OCI-LY1 (cell line): ENCODE measurements around the gene HDHD3.
"Not testable (repeated sequence)": the region's sequence is repeated elsewhere in the genome, so short reads cannot be mapped to it uniquely, and the experiment has no call there.

Source experiments
- H2AFZ ChIP-seq: fragments of 200-600 bp; sonication (generic), shearing (Covaris generic); 2 replicates; pipeline ENCODE4 v1.6.0; 2014; ENCODE audit warnings: antibody characterized with exemption, mild to moderate bottlenecking, low read length
- H3F3A ChIP-seq: fragments of 200-600 bp; sonication (generic), shearing (Covaris generic); 2 replicates; pipeline ENCODE4 v1.6.0; 2014; ENCODE audit warnings: mild to moderate bottlenecking, antibody characterized with exemption, low read length, moderate library complexity; ENCODE audit not compliant: insufficient read depth
- H3K27ac ChIP-seq: fragments of 200-600 bp; sonication (generic); 2 replicates; pipeline ENCODE4 v1.5.1; 2014; ENCODE audit warnings: low read length, mixed run types, mild to moderate bottlenecking, low read depth; ENCODE audit not compliant: poor library complexity, severe bottlenecking
- H3K27me3 ChIP-seq: fragments of 200-600 bp; sonication (generic); 2 replicates; pipeline ENCODE4 v1.6.0; 2014; ENCODE audit warnings: antibody characterized with exemption, mild to moderate bottlenecking, low read length, moderate library complexity; ENCODE audit not compliant: insufficient read depth
- H3K36me3 ChIP-seq: fragments of 200-600 bp; sonication (generic); 2 replicates; pipeline ENCODE4 v1.6.1; 2014; ENCODE audit warnings: mild to moderate bottlenecking, antibody characterized with exemption, low read length, moderate library complexity, mixed read lengths; ENCODE audit not compliant: insufficient read depth
- H3K4me1 ChIP-seq: fragments of 200-600 bp; sonication (generic); 2 replicates; pipeline ENCODE4 v1.5.1; 2014; ENCODE audit warnings: mild to moderate bottlenecking, low read length, moderate library complexity; ENCODE audit not compliant: insufficient read depth, severe bottlenecking
- H3K4me2 ChIP-seq: fragments of 200-600 bp; sonication (generic), shearing (Covaris generic); 2 replicates; pipeline ENCODE4 v1.6.1; 2014; ENCODE audit warnings: low read length
- H3K4me3 ChIP-seq: fragments of 200-600 bp; sonication (generic); 2 replicates; pipeline ENCODE4 v1.5.1; 2014; ENCODE audit warnings: low read length, low read depth, mild to moderate bottlenecking, mixed read lengths; ENCODE audit not compliant: poor library complexity, severe bottlenecking
- H3K79me2 ChIP-seq: fragments of 200-600 bp; shearing (Covaris generic); 2 replicates; pipeline ENCODE4 v1.6.1; 2016; ENCODE audit warnings: mixed run types, low read length, mixed read lengths; ENCODE audit not compliant: insufficient read depth
- H3K9ac ChIP-seq: fragments of 200-600 bp; sonication (generic), shearing (Covaris generic); 2 replicates; pipeline ENCODE4 v1.6.1; 2014; ENCODE audit warnings: mild to moderate bottlenecking, low read length, mixed read lengths
- H3K9me2 ChIP-seq: fragments of 200-600 bp; sonication (generic), shearing (Covaris generic); 2 replicates; pipeline ENCODE4 v1.6.1; 2014; ENCODE audit warnings: low read depth, mild to moderate bottlenecking, low read length, mixed read lengths
- H3K9me3 ChIP-seq: fragments of 200-600 bp; shearing (Covaris generic); 2 replicates; pipeline ENCODE4 v1.6.1; 2014; ENCODE audit warnings: low read length, mixed read lengths
- H4K20me1 ChIP-seq: fragments of 200-600 bp; sonication (generic), shearing (Covaris generic); 2 replicates; pipeline ENCODE4 v1.6.0; 2016; ENCODE audit warnings: mild to moderate bottlenecking, low read length; ENCODE audit not compliant: insufficient read depth
- CTCF ChIP-seq: fragments of 200-600 bp; sonication (generic), shearing (Covaris generic); IDR thresholded peaks from 2 replicates; pipeline ENCODE4 v1.5.1; 2017; ENCODE audit warnings: mild to moderate bottlenecking, antibody characterized with exemption, low read length, moderate library complexity, mixed read lengths
- EZH2 ChIP-seq: fragments of 200-600 bp; sonication (generic), shearing (Covaris generic); IDR thresholded peaks from 2 replicates; pipeline ENCODE4 v1.8.0; 2017; ENCODE audit warnings: borderline replicate concordance, mixed run types, mild to moderate bottlenecking, antibody characterized with exemption, low read length, moderate library complexity, mixed read lengths

HDHD3 gene

GRCh38 chr9:113380869-113381378, 4.1 kb upstream of the HDHD3 start:
- peaks cover 19% of the 10 kb centered on the region for H3K4me1 ChIP-seq
- H4K20me1 ChIP-seq: no peaks in the 10 kb centered on the region
- no peaks in the 10 kb centered on the region for H3K36me3 ChIP-seq
- no peaks in the 10 kb centered on the region for H3K9me3 ChIP-seq
- H3K79me2 ChIP-seq: no peaks in the 10 kb centered on the region
- no peak overlapping the region for H3K4me3 ChIP-seq
- TF ChIP-seq EZH2: no peak
- TF ChIP-seq CTCF: no peak
- H3F3A ChIP-seq: no peaks in the 10 kb centered on the region
- no peak overlapping the region for H3K9ac ChIP-seq
- H3K27ac ChIP-seq: peak overlapping the region; percentile 24
- H3K9me2 ChIP-seq: no peaks in the 10 kb centered on the region
- peak overlapping the region; percentile 4; the same call in 1 of the 2 replicates for H2AFZ ChIP-seq
- H3K27me3 ChIP-seq: no peaks in the 10 kb centered on the region
- no peak overlapping the region; the same call in 1 of the 2 replicates for H3K4me2 ChIP-seq

DNA sequence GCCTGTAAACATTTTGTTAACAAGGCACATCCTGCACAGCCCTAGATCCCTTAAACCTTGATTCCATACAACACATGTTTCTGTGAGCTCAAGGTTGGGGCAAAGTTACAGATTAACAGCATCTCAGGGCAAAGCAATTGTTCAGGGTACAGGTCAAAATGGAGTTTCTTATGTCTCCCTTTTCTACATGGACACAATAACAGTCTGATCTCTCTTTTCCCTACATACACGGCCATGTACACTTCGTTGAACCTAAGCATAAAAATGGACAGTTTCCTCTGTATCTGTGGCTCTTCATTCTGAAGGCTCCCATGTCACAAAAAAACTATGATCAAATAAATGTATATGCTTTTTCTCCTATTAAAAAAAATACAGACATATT, 3.0 kb upstream of the HDHD3 start:
- not testable (repeated sequence) for H4K20me1 ChIP-seq, H3K4me2 ChIP-seq, H3K9me2 ChIP-seq, H3F3A ChIP-seq, H3K36me3 ChIP-seq, H2AFZ ChIP-seq, H3K79me2 ChIP-seq, H3K9ac ChIP-seq, H3K4me3 ChIP-seq, H3K27me3 ChIP-seq, H3K9me3 ChIP-seq
- H3K27ac ChIP-seq: peak overlapping the region; percentile 17
- H3K4me1 ChIP-seq: peaks cover 26% of the 10 kb centered on the region

- H3K4me1 ChIP-seq: peaks cover 26% of the 10 kb centered on the region
- not testable (repeated sequence) for H3K9me3 ChIP-seq, H3K79me2 ChIP-seq, H3K27ac ChIP-seq, H4K20me1 ChIP-seq, H3F3A ChIP-seq, H3K36me3 ChIP-seq, H3K27me3 ChIP-seq, H2AFZ ChIP-seq, H3K4me2 ChIP-seq, H3K9me2 ChIP-seq, H3K9ac ChIP-seq, H3K4me3 ChIP-seq
Measured at GRCh38 chr9:113379094-113379828, 2.5 kb upstream of the HDHD3 start.

DNA sequence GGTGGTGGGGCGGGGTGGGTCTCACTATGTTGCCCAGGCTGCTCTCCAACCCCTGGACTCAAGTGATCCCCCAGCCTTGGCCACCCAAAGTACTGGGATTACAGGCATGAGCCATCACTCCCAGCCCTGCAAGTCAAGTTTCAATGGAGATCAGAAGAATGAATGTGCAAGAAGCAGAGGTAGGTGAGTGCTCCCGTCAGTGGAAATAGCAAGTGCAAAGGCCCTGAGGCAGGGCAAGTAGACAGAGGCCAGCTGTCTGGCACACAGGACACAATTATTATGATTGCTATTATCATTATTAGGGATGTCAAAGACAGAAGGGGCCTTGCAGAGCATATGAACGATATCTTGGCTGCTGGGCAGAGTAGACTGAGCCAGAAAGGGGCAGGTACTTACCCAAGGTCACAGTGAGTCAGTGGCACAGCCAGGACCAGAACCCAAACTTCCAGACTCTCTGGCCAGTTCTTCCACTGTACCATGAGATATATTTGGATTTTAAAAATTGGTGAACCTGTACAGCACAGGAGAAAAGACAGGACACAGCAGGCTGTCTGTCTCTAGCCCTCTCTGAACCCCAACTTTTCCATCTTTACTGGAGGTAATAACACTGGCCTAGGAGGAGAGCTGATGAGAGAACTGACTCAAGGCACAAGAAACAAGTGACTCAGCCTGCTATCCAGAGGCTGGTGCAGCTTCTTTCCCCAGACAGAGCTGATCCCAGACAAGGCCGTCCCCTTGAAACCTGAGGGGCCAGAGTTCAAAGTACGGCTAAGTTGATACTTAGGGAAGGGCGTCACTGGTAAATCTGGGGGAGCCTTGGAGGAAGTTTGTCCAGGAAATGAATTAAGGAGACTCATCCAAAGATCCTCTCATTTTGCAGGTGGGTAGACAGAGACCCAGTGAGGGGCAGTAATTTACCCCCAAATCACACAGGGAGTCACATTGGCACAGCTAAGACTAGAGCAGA, 1.4 kb downstream of the HDHD3 start:
- Histone ChIP-seq H3K27ac (peak overlapping the region; percentile 15), H3K79me2 (no peaks in the 10 kb centered on the region), H3K9me3 (no peaks in the 10 kb centered on the region), H3K4me2 (peak overlapping the region; percentile 87), H3K4me3 (peak overlapping the region; percentile 85), H3F3A (no peaks in the 10 kb centered on the region), H2AFZ (no peak overlapping the region), H3K4me1 (peaks cover 17% of the 10 kb centered on the region), H4K20me1 (no peaks in the 10 kb centered on the region), H3K36me3 (peaks cover 33% of the 10 kb centered on the region), H3K9me2 (no peaks in the 10 kb centered on the region), H3K27me3 (no peaks in the 10 kb centered on the region), H3K9ac (peak overlapping the region; percentile 81)
- TF ChIP-seq EZH2: no peak
- no peak for TF ChIP-seq CTCF
